Measurements from ENCODE around the gene DGAT2L6. TPM values are rescaled to one million over a fixed set of nuclear protein-coding genes. Genes with fewer than 3 reads are reported as not detected.

DGAT2L6 gene
- polyA plus RNA-seq, 1 of the 3 experiments (the other 2 are of a cell fraction), result 0.05 TPM

DNA sequence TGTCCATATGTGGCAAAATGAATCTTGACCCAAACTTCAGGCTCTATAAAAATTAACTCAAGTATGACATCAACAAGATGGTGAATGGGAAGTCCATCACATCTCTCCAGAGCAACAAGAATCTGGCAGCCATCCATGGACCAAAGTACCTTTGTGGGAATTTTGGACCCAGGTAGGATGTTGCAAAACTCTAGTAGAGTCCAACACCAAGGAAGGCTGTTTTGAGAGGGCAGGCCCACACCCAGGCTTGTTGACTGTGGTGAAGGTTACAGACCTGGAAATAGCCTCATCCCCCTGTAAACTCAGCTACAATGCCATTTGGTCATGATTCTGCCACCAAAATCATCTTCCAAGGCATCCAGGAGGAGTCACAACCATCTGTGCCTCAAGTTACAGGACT is 12.9 kb downstream of the DGAT2L6 start:
- Histone ChIP-seq H3K4me3 (ENCODE audit: low read depth in 2 of 2, low read length in 1 of 2) (no peak overlapping the region), H3K27ac (ENCODE audit: low read depth in 2 of 2, low read length in 1 of 2) (no peak overlapping the region), H3K4me1 (ENCODE audit: control insufficient read depth in 1 of 2, insufficient read depth in 2 of 2, low read depth in 1 of 2, low read length in 1 of 2) (no peaks in the 10 kb centered on the region), H3K9ac (no peak overlapping the region), H3K4me2 (no peak overlapping the region), H3K9me3 (no peaks in the 10 kb centered on the region), H2AFZ (ENCODE audit: low read depth) (no peak overlapping the region), H3K27me3 (ENCODE audit: insufficient read depth) (0 out of 2 replicates have a peak, but pooled peaks cover 5% of the 10 kb centered on the region), H3K36me3 (replicated peaks in 1 of 2; ENCODE audit: control insufficient read depth in 1 of 2, insufficient read depth in 2 of 2, low read length in 1 of 2) (no peaks in the 10 kb centered on the region), H4K20me1 (ENCODE audit: insufficient read depth) (no peaks in the 10 kb centered on the region), H3F3A (replicated peaks; ENCODE audit: insufficient read depth) (no peaks in the 10 kb centered on the region), H3K79me2 (ENCODE audit: insufficient read depth) (no peaks in the 10 kb centered on the region), H3K9me2 (no peaks in the 10 kb centered on the region)
- TF ChIP-seq RCOR1 (IDR thresholded peaks at IDR 0.05; ENCODE audit: low read length) (no peak), NRF1 (IDR thresholded peaks at IDR 0.05; ENCODE audit: low read depth, low read length) (no peak), RXRA (IDR thresholded peaks at IDR 0.05; ENCODE audit: borderline replicate concordance, low read depth) (no peak), MXI1 (IDR thresholded peaks at IDR 0.05; ENCODE audit: low read depth, low read length) (no peak), TEAD4 (IDR thresholded peaks at IDR 0.05; ENCODE audit: borderline replicate concordance, insufficient read depth) (no peak), POLR2AphosphoS5 (IDR thresholded peaks at IDR 0.05; ENCODE audit: low read depth, low read length) (no peak)
- TF ChIP-seq, protein P1, sequence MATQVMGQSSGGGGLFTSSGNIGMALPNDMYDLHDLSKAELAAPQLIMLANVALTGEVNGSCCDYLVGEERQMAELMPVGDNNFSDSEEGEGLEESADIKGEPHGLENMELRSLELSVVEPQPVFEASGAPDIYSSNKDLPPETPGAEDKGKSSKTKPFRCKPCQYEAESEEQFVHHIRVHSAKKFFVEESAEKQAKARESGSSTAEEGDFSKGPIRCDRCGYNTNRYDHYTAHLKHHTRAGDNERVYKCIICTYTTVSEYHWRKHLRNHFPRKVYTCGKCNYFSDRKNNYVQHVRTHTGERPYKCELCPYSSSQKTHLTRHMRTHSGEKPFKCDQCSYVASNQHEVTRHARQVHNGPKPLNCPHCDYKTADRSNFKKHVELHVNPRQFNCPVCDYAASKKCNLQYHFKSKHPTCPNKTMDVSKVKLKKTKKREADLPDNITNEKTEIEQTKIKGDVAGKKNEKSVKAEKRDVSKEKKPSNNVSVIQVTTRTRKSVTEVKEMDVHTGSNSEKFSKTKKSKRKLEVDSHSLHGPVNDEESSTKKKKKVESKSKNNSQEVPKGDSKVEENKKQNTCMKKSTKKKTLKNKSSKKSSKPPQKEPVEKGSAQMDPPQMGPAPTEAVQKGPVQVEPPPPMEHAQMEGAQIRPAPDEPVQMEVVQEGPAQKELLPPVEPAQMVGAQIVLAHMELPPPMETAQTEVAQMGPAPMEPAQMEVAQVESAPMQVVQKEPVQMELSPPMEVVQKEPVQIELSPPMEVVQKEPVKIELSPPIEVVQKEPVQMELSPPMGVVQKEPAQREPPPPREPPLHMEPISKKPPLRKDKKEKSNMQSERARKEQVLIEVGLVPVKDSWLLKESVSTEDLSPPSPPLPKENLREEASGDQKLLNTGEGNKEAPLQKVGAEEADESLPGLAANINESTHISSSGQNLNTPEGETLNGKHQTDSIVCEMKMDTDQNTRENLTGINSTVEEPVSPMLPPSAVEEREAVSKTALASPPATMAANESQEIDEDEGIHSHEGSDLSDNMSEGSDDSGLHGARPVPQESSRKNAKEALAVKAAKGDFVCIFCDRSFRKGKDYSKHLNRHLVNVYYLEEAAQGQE (IDR thresholded peaks at IDR 0.05; ENCODE audit: low read depth, low read length), result no peak
- TF ChIP-seq, protein P2, sequence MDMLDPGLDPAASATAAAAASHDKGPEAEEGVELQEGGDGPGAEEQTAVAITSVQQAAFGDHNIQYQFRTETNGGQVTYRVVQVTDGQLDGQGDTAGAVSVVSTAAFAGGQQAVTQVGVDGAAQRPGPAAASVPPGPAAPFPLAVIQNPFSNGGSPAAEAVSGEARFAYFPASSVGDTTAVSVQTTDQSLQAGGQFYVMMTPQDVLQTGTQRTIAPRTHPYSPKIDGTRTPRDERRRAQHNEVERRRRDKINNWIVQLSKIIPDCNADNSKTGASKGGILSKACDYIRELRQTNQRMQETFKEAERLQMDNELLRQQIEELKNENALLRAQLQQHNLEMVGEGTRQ (IDR thresholded peaks at IDR 0.05; ENCODE audit: borderline replicate concordance, low read depth, low read length), result no peak
- no peak for DNase-seq
- POLR2A ChIA-PET, result no interaction called here
- CTCF ChIA-PET, result no interaction called here

DNA sequence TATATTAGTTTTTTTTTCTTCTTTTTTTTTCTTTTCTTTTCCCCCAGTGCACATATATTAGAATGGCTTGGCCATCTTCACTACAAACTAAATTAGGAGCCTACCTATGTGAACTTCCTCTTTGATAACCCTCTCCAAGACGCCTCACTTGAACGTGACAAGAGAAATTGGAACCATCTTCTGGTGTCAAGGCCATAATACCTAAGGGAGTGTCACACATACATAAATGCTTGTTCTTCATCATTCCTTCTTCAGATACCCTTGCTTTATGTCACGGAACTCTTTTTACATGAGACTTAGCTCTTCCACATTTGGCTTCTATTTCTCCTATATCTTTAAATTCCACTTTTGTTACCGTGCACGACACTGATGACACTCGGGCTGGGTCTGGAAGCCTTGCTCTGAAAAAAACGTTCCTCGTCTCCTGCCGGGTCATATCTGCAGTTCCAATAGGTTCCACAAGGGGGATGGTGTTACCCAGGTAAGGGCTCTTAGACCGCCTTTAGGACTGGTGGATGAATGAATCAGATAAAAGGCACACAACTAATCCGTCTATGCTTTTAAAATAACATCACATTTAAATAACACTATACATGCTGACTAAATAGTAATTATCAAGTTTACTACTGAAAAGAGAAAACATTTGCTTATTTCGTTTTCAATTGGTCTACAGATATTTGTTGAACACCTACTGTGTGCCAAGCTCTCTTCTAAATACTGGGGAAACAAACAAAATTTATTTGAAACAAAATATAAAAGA is 19.9 kb downstream of the DGAT2L6 start:
- H3K27me3 ChIP-seq (ENCODE audit: insufficient read depth), result peaks cover 18% of the 10 kb centered on the region
- no peaks in the 10 kb centered on the region for H3F3A ChIP-seq (replicated peaks; ENCODE audit: insufficient read depth)
- DNase-seq, result peak; percentile 42
- no peak overlapping the region for H3K4me2 ChIP-seq
- H3K4me1 ChIP-seq (ENCODE audit: control insufficient read depth in 1 of 2, insufficient read depth in 2 of 2, low read depth in 1 of 2, low read length in 1 of 2), result no peaks in the 10 kb centered on the region
- no peak overlapping the region for H3K27ac ChIP-seq (ENCODE audit: low read depth in 2 of 2, low read length in 1 of 2)
- H3K79me2 ChIP-seq (ENCODE audit: insufficient read depth), result no peaks in the 10 kb centered on the region
- H3K9me3 ChIP-seq, result no peaks in the 10 kb centered on the region
- H2AFZ ChIP-seq (ENCODE audit: low read depth), result peak overlapping the region; percentile 36; the same call in 1 of the 2 replicates
- POLR2A ChIA-PET, result interaction anchor here (0.5 kb wide), 1 partner anchor 9 kb away, joined by 3 read pairs; no protein-coding TSS in a partner anchor
- H3K9ac ChIP-seq, result no peak overlapping the region
- no peaks in the 10 kb centered on the region for H3K36me3 ChIP-seq (replicated peaks in 1 of 2; ENCODE audit: control insufficient read depth in 1 of 2, insufficient read depth in 2 of 2, low read length in 1 of 2)
- CTCF ChIA-PET, result interaction anchor here (0.7 to 1.4 kb wide), 6 partner anchors 14 to 468 kb away, joined by 3 to 4 read pairs (median 3); no protein-coding TSS in a partner anchor
- H3K4me3 ChIP-seq (ENCODE audit: low read depth in 2 of 2, low read length in 1 of 2), result no peak overlapping the region
- WGBS (ENCODE audit: low lambda C conversion rate), result 3% methylated on average over 12 of the region's 12 CpGs
- no peaks in the 10 kb centered on the region for H4K20me1 ChIP-seq (ENCODE audit: insufficient read depth)
- TF ChIP-seq ELF1 (IDR thresholded peaks at IDR 0.05) (no peak), SMC3 (IDR thresholded peaks at IDR 0.05; ENCODE audit: low read depth, low read length) (peak; percentile 46), RAD21 (IDR thresholded peaks at IDR 0.05; ENCODE audit: low read length) (peak; percentile 63), SIN3A (IDR thresholded peaks at IDR 0.05; ENCODE audit: borderline replicate concordance, low read depth, low read length) (no peak)
- TF ChIP-seq, protein P3, sequence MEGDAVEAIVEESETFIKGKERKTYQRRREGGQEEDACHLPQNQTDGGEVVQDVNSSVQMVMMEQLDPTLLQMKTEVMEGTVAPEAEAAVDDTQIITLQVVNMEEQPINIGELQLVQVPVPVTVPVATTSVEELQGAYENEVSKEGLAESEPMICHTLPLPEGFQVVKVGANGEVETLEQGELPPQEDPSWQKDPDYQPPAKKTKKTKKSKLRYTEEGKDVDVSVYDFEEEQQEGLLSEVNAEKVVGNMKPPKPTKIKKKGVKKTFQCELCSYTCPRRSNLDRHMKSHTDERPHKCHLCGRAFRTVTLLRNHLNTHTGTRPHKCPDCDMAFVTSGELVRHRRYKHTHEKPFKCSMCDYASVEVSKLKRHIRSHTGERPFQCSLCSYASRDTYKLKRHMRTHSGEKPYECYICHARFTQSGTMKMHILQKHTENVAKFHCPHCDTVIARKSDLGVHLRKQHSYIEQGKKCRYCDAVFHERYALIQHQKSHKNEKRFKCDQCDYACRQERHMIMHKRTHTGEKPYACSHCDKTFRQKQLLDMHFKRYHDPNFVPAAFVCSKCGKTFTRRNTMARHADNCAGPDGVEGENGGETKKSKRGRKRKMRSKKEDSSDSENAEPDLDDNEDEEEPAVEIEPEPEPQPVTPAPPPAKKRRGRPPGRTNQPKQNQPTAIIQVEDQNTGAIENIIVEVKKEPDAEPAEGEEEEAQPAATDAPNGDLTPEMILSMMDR (IDR thresholded peaks at IDR 0.05), result peak; percentile 70
- TF ChIP-seq, protein P4, sequence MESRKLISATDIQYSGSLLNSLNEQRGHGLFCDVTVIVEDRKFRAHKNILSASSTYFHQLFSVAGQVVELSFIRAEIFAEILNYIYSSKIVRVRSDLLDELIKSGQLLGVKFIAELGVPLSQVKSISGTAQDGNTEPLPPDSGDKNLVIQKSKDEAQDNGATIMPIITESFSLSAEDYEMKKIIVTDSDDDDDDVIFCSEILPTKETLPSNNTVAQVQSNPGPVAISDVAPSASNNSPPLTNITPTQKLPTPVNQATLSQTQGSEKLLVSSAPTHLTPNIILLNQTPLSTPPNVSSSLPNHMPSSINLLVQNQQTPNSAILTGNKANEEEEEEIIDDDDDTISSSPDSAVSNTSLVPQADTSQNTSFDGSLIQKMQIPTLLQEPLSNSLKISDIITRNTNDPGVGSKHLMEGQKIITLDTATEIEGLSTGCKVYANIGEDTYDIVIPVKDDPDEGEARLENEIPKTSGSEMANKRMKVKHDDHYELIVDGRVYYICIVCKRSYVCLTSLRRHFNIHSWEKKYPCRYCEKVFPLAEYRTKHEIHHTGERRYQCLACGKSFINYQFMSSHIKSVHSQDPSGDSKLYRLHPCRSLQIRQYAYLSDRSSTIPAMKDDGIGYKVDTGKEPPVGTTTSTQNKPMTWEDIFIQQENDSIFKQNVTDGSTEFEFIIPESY (IDR thresholded peaks at IDR 0.05; ENCODE audit: borderline replicate concordance, low read depth), result no peak
- no peaks in the 10 kb centered on the region for H3K9me2 ChIP-seq
